ENCODE measurements around the gene ACAP2. TPM values are rescaled to one million over a fixed set of nuclear protein-coding genes. Genes with fewer than 3 reads are reported as not detected.

Gene ACAP2
- total and polyA plus RNA-seq, 3 experiments from 2014 or later: 39.5 to 47.0 (median 42.9) TPM

DNA sequence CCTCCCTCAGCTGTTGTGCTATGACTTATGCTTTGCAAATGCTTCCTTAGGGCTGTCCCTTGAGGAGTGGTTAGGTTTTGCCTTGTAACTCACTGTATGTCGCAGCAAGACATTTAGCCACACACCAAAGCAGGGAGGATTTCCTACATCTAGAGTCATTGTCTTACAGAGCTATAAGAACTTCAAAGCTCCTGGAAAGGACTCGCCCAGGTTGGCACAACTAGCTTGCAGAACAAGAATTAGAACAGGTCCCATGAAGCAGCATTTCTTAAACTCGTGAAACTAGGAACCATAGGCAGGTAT is 19.4 kb upstream of the ACAP2 start:
- H3K27me3 ChIP-seq (ENCODE audit: insufficient read depth, low read length, poor library complexity, severe bottlenecking): no peaks in the 10 kb centered on the region
- Mint-ChIP-seq H3K27me3 (no peaks in the 10 kb centered on the region), H3K36me3 (no peaks in the 10 kb centered on the region), H3K4me1 (peaks cover 8 to 15% (median 12%) of the 10 kb centered on the region in 3 donors), H3K27ac (no peak overlapping the region), H3K4me3 (no peak overlapping the region), H3K9me3 (no peaks in the 10 kb centered on the region)
- H3K4me1 ChIP-seq (ENCODE audit: insufficient read depth, low read length): peaks cover 6% of the 10 kb centered on the region
- no peak overlapping the region for H3K4me3 ChIP-seq (ENCODE audit: low read length)
- ChIA-PET CTCF (no interaction called here), POLR2A (no interaction called here)
- H3K36me3 ChIP-seq (ENCODE audit: insufficient read depth, low read length): no peaks in the 10 kb centered on the region
- DNase-seq: no peak
- no peaks in the 10 kb centered on the region for H3K9me3 ChIP-seq (ENCODE audit: low read length)
- H3K27ac ChIP-seq (ENCODE audit: low read depth, low read length): no peak overlapping the region

DNA sequence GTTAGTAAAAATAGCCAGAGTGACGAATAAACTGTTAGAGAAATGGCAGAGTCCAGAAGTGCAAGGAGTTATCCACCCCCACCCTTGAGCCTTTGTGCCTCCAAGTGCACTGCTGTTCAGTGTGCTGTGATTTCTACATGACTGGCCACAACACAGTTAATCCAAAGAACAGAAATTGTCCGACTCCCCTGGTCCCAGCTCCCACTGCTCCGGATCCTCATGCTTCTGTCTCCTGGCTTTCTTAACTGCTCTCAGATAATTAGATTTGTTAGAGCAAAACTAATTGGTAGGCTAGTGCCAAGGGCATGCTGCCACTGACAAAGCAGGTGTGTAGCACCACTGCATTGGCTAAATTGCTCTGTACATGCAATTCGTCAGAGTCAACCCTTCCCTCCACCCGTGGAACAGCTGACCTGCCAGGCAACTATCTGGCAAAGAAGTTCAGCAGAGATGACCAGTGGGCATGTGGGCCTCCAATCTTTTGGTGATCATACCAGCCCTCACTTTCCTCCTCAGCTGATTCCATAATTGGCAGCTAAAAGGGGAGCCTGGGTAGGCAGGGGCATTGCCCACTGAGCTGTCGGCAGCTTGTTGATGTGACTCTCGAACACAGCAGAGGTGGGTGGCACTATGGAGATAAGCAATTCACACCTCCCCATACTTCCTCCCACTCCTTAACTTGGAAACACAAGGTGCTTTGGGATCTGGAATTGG is 18.9 kb upstream of the ACAP2 start:
- ChIA-PET CTCF (interaction anchor here (1.6 to 1.7 kb wide), 2 partner anchors 21 to 190 kb away, joined by 3 to 5 read pairs; partner anchors contain the start of gene XXYLT1), POLR2A (no interaction called here)
- no peaks in the 10 kb centered on the region for H3K9me3 Mint-ChIP-seq
- no peak overlapping the region for H3K4me3 Mint-ChIP-seq
- H3K27ac Mint-ChIP-seq: peak overlapping the region in 1 of 8 donors; percentile 32
- peaks cover 8 to 15% (median 12%) of the 10 kb centered on the region in 3 donors for H3K4me1 Mint-ChIP-seq
- H3K36me3 Mint-ChIP-seq: no peaks in the 10 kb centered on the region
- DNase-seq: no peak
- Histone ChIP-seq H3K9me3 (ENCODE audit: low read length) (no peaks in the 10 kb centered on the region), H3K4me1 (ENCODE audit: insufficient read depth, low read length) (peaks cover 6% of the 10 kb centered on the region), H3K4me3 (ENCODE audit: low read length) (no peak overlapping the region), H3K27me3 (ENCODE audit: insufficient read depth, low read length, poor library complexity, severe bottlenecking) (no peaks in the 10 kb centered on the region), H3K27ac (ENCODE audit: low read depth, low read length) (no peak overlapping the region), H3K36me3 (ENCODE audit: insufficient read depth, low read length) (no peaks in the 10 kb centered on the region)
- no peaks in the 10 kb centered on the region for H3K27me3 Mint-ChIP-seq

DNA sequence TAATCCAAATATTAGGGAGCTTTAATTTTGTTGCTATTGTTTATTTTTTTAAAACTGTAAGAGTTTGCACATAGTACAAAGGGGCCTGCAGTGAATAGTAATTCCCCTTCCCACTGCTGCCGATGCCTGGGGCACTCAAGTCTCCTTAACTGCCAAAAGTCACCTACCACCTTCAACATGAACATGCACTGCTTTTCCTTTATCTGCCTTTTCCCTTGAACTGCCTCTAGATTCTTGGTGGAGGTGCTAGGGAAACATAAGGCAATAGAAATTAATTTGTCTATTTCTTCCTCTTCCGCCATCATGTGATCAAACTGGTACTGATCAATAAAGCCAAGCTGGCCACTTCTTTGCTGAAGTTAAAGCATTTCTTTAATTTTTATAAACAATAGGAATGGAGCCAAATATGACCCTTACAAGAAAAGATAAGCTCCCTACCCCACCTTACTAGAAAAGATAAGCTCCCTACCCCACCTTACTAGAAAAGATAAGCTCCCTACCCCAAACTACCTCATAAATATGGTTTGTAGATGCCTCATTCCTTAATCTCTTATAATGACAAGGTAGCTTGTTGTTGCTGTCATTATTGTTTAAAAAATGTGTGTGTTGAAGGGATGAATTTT is 17.4 kb upstream of the ACAP2 start:
- no peak overlapping the region for H3K4me3 Mint-ChIP-seq
- Histone ChIP-seq H3K27ac (ENCODE audit: low read depth, low read length) (no peak overlapping the region), H3K4me3 (ENCODE audit: low read length) (no peak overlapping the region), H3K27me3 (ENCODE audit: insufficient read depth, low read length, poor library complexity, severe bottlenecking) (no peaks in the 10 kb centered on the region), H3K36me3 (ENCODE audit: insufficient read depth, low read length) (no peaks in the 10 kb centered on the region), H3K4me1 (ENCODE audit: insufficient read depth, low read length) (peaks cover 15% of the 10 kb centered on the region), H3K9me3 (ENCODE audit: low read length) (no peaks in the 10 kb centered on the region)
- ChIA-PET POLR2A (interaction anchor here (0.6 kb wide), 1 partner anchor 83 kb away, joined by 4 read pairs; the partner anchor contains the start of gene PPP1R2), CTCF (interaction anchor here (1.5 to 1.7 kb wide), 3 partner anchors 17 to 189 kb away, joined by 3 to 5 read pairs (median 3); partner anchors contain the start of gene XXYLT1)
- no peaks in the 10 kb centered on the region for H3K27me3 Mint-ChIP-seq
- peak overlapping the region in 1 of 8 donors; percentile 19 for H3K27ac Mint-ChIP-seq
- H3K4me1 Mint-ChIP-seq: peaks cover 10 to 19% (median 12%) of the 10 kb centered on the region in 3 donors
- DNase-seq: no peak
- H3K9me3 Mint-ChIP-seq: no peaks in the 10 kb centered on the region
- no peaks in the 10 kb centered on the region for H3K36me3 Mint-ChIP-seq

DNA sequence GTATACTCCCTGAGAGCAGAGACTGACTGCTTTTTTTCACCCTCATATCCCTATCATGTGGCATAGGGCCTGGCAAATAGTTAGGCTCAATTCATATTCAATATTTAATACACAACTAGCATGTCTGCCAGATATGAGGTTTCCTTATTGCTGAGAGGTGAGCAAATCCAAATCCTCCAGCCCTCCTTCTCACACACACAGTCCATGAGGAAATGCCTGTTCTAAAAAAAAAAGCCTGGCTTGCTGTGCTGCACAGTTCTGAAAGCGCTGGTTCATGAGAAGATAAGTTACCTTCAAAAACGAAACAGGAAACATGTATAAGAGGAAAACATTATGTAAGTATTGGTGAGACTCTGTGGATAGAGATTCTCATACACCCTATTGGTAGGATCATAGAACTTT is 15.5 kb upstream of the ACAP2 start:
- Histone ChIP-seq H3K4me3 (ENCODE audit: low read length) (no peak overlapping the region), H3K27ac (ENCODE audit: low read depth, low read length) (peak overlapping the region; percentile 7), H3K36me3 (ENCODE audit: insufficient read depth, low read length) (no peaks in the 10 kb centered on the region), H3K4me1 (ENCODE audit: insufficient read depth, low read length) (peaks cover 15% of the 10 kb centered on the region), H3K9me3 (ENCODE audit: low read length) (no peaks in the 10 kb centered on the region), H3K27me3 (ENCODE audit: insufficient read depth, low read length, poor library complexity, severe bottlenecking) (no peaks in the 10 kb centered on the region)
- Mint-ChIP-seq H3K4me1 (peaks cover 10 to 19% (median 12%) of the 10 kb centered on the region in 3 donors), H3K4me3 (peak overlapping the region in 6 of 7 donors; percentile 47 to 79 (median 71)), H3K9me3 (peaks cover 0 to 2% (median 0%) of the 10 kb centered on the region in 5 donors), H3K27ac (peak overlapping the region; percentile 12 to 97 (median 88)), H3K27me3 (no peaks in the 10 kb centered on the region), H3K36me3 (peaks cover 0 to 3% (median 2%) of the 10 kb centered on the region in 3 donors)
- POLR2A ChIA-PET: no interaction called here
- peak in 2 of 5 donors; percentile 29 to 59 for DNase-seq
- CTCF ChIA-PET: no interaction called here

DNA sequence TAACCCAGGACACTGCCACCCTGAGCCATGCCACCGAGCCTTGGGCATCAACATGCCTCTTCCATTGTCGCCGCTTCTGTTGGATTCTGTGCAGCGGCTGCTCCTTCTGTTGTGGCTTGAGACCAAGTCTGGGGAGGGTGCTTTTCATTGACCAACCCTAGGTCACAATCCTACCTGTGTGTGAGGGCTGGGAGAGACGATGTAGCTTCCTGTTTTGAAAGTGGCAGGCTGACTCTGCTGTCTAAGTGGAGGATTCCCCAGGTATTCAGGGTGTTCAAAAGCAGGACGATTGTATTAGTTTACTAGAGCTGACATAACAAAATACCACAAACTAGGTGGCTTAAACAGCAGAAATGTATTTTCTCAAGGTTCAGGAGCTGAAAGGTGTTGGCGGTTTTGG is 13.0 kb upstream of the ACAP2 start:
- Histone ChIP-seq H3K4me3 (ENCODE audit: low read length) (no peak overlapping the region), H3K9me3 (ENCODE audit: low read length) (no peaks in the 10 kb centered on the region), H3K36me3 (ENCODE audit: insufficient read depth, low read length) (no peaks in the 10 kb centered on the region), H3K4me1 (ENCODE audit: insufficient read depth, low read length) (peaks cover 15% of the 10 kb centered on the region), H3K27ac (ENCODE audit: low read depth, low read length) (no peak overlapping the region), H3K27me3 (ENCODE audit: insufficient read depth, low read length, poor library complexity, severe bottlenecking) (no peaks in the 10 kb centered on the region)
- DNase-seq: no peak
- H3K27me3 Mint-ChIP-seq: peaks cover 0 to 2% of the 10 kb centered on the region in 2 donors
- no peak overlapping the region for H3K27ac Mint-ChIP-seq
- H3K4me3 Mint-ChIP-seq: no peak overlapping the region
- ChIA-PET POLR2A (no interaction called here), CTCF (no interaction called here)
- H3K36me3 Mint-ChIP-seq: peaks cover 0 to 3% (median 2%) of the 10 kb centered on the region in 3 donors
- H3K4me1 Mint-ChIP-seq: peaks cover 10 to 19% (median 12%) of the 10 kb centered on the region in 3 donors
- peaks cover 0 to 2% (median 0%) of the 10 kb centered on the region in 5 donors for H3K9me3 Mint-ChIP-seq

DNA sequence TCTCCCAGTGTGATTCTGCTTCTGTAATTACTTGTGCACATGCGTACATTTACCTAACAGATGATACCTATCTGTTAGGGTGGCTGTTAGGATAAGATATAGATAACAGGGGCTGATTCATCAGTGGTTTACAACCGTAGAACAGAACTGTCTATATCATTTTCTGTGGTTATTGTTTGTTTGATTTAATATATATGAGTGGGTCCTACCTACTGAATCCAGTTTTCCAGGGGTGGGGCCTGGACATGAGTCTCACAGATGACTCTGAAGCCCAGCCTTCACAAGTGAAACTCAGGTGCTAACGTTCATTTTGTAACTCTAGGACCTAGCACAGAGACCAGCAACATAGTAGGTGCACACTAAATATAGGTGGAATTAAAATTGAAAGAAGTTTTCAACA is 10.4 kb upstream of the ACAP2 start:
- Mint-ChIP-seq H3K9me3 (peaks cover 0 to 2% (median 0%) of the 10 kb centered on the region in 5 donors), H3K36me3 (peaks cover 0 to 3% (median 2%) of the 10 kb centered on the region in 3 donors), H3K4me1 (peaks cover 4 to 7% (median 4%) of the 10 kb centered on the region in 3 donors), H3K27me3 (peaks cover 0 to 3% of the 10 kb centered on the region in 2 donors), H3K27ac (no peak overlapping the region), H3K4me3 (no peak overlapping the region)
- peaks cover 12% of the 10 kb centered on the region for H3K4me1 ChIP-seq (ENCODE audit: insufficient read depth, low read length)
- H3K27me3 ChIP-seq (ENCODE audit: insufficient read depth, low read length, poor library complexity, severe bottlenecking): no peaks in the 10 kb centered on the region
- H3K36me3 ChIP-seq (ENCODE audit: insufficient read depth, low read length): no peaks in the 10 kb centered on the region
- H3K4me3 ChIP-seq (ENCODE audit: low read length): no peak overlapping the region
- DNase-seq: no peak
- H3K9me3 ChIP-seq (ENCODE audit: low read length): no peaks in the 10 kb centered on the region
- POLR2A ChIA-PET: no interaction called here
- CTCF ChIA-PET: no interaction called here
- H3K27ac ChIP-seq (ENCODE audit: low read depth, low read length): no peak overlapping the region

DNA sequence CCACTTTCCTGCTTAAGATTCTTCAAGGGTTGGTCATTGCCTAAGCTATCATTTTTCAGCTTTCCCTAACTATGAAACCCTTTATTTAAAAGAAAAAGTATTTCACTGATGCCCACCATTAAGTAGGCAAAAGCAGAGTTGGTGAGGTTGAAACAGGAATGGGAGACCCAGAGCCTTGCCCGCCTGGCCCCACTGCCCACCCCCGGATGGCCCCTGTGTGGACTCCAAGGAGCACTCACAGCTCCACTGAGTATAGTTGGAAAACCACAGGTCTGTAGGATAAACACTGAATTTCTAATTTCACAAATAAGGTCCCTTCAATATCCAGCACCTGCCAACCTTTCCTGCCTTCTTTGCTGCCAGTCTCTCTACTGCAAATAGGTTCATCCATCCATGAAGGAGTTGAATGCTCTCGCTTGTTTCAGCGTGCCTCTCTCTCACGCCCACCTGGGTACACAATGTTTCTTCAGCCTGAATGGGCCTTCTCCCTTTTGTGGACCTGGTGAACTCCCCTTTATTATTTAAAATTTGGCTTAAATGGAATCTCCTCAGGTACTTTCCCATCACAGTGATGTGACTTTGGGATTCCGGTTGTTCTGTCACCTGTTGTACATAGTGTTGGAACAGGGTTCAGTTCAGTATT is 8.7 kb upstream of the ACAP2 start:
- H3K4me3 ChIP-seq (ENCODE audit: low read length): no peak overlapping the region
- H3K36me3 ChIP-seq (ENCODE audit: insufficient read depth, low read length): no peaks in the 10 kb centered on the region
- DNase-seq: no peak
- H3K27ac Mint-ChIP-seq: no peak overlapping the region
- peaks cover 0 to 3% of the 10 kb centered on the region in 2 donors for H3K27me3 Mint-ChIP-seq
- no peak overlapping the region for H3K4me3 Mint-ChIP-seq
- ChIA-PET POLR2A (interaction anchor here (1.4 kb wide), 1 partner anchor 9 kb away, joined by 5 read pairs; the partner anchor contains the start of gene ACAP2), CTCF (no interaction called here)
- H3K36me3 Mint-ChIP-seq: peaks cover 0 to 3% (median 2%) of the 10 kb centered on the region in 3 donors
- H3K4me1 ChIP-seq (ENCODE audit: insufficient read depth, low read length): peaks cover 8% of the 10 kb centered on the region
- no peaks in the 10 kb centered on the region for H3K9me3 ChIP-seq (ENCODE audit: low read length)
- no peak overlapping the region for H3K27ac ChIP-seq (ENCODE audit: low read depth, low read length)
- peaks cover 0 to 3% (median 2%) of the 10 kb centered on the region in 3 donors for H3K4me1 Mint-ChIP-seq
- H3K9me3 Mint-ChIP-seq: peaks cover 0 to 2% (median 0%) of the 10 kb centered on the region in 5 donors
- no peaks in the 10 kb centered on the region for H3K27me3 ChIP-seq (ENCODE audit: insufficient read depth, low read length, poor library complexity, severe bottlenecking)
